Measurements from ENCODE around the gene GRM5.
"Not testable (repeated sequence)": the region's sequence is repeated elsewhere in the genome, so short reads cannot be mapped to it uniquely, and the experiment has no call there.

Gene GRM5

GRCh38 chr11:89065651-89066201 lies at the start of gene GRM5:
Gene GRM5 (minus strand): TSS chr11:89065982. CDS start chr11:89047872, 18,110 bp downstream.
- DNase-seq, result not testable (repeated sequence)

DNA sequence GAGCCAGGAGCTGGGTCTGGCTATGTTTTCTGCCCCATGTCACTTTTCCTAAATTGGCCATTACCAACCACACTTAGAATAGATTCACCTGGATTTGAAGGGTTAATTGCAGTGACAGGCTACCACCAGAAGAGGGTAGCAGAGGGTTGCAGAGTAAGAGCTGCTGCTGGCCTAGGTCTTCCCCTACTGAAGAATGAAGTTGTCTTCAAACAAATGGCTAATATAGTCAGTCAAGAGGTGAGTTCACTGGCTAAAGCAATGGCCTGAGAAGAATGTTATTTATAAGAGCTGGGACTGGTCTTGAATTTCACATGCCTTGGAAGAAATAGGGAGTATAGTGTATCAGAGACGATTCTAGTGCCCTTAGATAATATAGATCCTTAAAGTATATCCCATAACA lies 32.2 kb upstream of the GRM5 start:
- peak; percentile 13 for DNase-seq

GRCh38 chr11:89093806-89094205 lies 28.0 kb upstream of the GRM5 start:
- not testable (repeated sequence) for DNase-seq

DNA sequence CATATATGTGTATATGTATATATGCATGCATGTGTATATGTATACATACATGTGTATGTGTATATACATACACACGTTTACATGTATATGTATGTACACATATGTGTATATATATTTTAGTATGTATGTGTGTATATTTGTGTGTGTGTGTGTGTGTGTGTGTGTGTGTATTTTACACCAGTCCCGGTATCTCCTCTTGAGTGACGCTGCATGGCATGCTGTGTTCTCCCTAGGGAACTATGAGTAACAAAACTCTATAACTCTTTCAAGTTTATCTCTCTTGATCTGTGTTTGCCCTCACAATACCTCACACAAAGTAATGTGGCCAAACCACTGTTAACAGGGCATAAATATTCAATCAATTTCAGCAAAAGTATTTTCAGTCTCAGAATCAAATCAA lies 19.2 kb upstream of the GRM5 start:
- not testable (repeated sequence) for DNase-seq

DNA sequence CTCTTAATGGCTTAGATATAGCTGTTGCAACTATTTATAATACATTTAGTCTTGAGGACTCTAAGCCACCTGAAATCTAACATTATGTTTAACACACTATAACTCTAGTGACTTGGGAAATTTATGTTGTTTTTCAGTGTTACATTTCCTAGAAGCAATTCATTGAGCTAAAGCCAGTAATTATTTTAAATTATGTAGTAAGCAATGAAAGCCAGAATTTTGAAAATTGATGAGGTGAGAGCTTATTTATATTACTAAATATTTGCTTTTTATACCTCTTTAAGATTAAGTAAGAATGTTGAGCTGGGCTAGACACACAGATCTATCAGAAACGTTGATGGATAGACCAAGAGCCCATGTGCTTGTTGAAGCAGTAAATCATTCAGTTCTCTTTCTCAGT lies 5.1 kb upstream of the GRM5 start:
- DNase-seq, result not testable (repeated sequence)

- DNase-seq, result no peak
Measured at GRCh38 chr11:89067264-89067663, 1.5 kb upstream of the GRM5 start.

DNA sequence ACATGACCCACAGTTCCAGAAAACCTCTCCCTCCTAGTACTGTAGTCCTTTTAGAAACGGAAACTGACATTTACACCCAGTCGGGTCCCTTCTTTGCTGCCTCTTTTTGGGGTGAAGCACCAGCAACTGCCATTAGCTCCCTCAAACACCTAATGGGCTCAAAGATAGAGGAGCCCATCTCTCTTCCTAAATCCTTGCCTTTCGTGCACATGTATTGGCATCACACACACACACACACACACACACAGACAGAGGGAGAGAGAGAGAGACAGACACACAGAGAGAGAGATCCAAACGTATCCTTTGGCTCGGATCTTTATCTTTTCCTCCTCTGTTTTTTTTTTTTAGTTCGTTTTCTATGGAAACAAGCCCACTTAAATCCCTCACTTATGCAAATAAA lies 716 bp downstream of the GRM5 start:
- no peak for DNase-seq

DNA sequence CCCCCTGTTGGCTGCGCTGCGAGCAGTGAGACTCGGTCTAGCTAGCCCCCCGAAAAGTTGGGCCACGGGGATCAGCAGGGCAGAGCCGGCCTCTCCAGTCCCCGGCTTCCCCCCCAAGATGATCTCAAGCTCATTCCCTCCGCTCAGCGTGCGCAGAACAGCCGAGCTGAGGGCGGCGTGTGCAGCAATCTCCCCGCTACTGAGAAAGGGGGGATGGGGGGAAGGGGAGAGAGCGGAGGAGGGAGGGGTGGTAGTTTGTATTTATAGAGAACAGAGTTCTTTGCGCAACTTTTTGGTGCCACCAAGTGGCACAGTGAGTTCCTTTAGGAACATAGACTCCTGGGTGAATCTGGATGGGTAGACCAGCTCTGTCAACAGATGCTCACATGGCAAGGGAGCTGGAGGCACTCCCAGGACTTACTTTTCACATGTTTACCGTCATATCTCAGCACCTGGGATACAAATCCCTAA lies 2.3 kb downstream of the GRM5 start:
- not testable (repeated sequence) for DNase-seq

DNA sequence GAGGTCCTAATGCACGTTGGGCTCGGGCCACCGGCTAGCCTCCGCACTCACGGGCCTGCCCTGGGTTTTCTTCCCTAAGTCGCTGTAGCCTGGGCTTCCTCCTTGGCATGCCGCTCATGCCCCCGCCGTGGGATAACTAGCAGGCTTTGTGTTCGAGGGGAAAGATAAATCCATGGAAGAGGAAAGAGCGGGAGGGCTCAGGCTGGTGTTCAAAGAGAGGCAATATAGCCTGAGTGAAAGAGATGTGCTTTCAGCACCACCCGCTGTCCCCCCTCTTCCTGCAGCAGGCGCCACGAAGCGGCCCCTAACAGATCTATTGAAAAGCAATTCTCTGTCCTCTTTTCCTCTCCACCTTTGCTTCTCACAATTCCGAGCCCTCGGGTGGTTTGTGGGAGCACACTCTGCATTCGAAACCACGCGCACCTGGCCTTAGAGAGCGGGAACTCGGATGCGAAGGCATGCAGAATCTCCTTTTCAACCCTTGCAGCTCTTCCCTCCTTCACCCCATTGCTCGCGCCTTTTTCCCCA lies 2.9 kb downstream of the GRM5 start:
- DNase-seq, result not testable (repeated sequence)

DNA sequence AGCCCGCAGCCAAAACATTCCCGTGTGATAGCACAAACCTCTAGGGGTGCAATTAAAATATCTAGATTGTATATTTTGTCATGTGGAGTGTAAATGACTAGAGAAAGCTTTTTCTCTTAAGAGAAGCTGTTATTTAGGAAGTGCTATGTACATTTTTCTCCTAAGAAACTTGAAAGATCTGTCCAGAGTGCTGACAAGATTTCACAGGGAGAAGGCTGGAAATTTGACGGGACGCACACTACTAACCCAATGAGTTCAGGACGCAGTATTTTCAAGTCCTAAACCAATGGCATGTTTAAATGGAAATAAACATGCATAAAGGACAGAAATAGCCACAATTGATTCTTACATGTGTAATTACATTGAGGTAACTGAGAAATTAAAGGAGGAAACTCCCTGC lies 3.9 kb downstream of the GRM5 start:
- not testable (repeated sequence) for DNase-seq

DNA sequence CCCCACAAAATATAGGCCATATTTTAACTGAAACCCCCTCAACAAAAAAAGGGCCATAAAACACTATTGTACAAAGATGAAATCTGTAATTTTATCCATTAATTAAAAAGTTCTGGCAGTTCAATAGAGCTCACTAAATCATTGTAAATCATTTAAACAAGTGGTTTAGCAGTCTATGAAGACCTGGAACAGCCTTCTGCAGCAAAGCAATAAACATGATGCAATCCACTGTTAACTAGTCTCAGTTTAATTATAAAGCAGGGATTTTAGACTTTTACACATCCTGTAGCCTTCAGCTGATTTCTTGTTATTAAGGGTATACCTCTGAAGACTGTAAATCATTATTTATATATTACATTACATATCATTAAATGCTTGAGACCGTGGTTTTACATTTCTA lies 8.4 kb downstream of the GRM5 start:
- not testable (repeated sequence) for DNase-seq

DNA sequence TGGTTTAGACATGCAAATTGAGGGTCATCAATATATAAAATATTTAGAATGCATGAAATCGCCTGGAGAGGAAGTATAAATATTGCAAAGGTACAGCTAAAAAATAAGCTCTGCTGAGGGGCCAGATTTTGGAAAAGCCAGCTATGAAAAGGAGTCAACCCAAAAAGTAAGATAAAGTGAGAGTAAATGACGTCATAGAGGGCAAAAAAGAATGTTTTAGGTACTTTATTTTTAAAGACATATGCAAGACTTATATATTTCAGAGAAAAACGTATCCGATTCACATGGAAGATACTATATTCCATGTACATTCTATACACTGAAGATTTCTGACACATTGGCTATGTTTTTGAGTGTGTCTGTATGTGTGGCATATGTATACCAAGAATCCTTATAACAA lies 13.6 kb downstream of the GRM5 start:
- DNase-seq, result no peak

DNA sequence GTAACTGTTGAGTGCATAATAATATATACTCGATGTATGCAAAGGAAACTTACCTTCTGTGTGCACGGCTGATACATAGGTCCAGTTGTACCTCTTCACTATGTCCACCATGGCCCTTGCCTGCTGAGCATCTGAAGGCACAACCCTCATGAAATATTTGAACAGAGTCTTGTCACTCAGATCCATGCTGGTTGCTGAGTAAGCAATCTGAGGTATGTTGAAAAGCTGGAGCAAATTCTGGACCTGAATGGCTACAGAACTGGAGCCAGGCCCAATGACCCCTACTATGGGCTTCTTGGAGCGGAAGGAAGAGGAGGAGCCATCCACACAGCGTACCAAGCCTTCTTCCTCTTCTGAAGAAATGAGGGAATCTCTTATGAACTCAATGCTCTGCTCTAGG lies 18.6 kb downstream of the GRM5 start:
- DNase-seq, result not testable (repeated sequence)

DNA sequence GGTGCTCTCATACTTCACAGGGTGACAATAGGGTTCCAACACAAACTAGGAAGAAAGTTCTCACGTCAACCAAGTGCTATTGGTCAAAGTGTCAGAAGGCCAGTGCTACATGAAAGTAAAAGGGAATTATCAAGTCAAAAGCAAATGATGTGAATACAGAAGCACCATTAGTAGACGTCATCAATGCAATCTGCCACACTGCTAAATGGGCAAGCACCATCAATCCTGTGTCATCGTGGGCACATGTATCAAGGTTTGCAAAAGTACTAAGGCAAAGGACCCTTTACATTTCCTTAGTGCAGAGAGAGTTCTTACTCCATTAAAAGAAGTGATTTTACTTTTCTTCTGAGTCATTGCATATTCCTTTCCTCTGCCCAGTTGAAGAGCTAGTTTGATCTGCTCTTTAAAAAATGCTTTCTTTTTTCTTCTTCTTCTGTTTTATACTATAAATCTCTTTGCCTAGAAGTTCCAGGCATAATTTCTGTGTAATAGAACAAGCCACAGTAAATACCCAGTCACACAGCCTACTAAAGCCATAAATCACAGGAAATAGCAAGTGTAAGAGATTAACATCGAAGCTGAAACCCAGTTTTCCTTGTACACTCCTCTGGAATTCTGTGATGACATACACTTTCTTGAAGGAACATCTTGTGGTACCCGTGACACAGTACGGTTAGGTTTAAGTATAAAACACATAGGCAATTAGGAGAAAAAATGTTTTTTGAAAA lies 21.8 kb downstream of the GRM5 start:
- DNase-seq, result not testable (repeated sequence)

DNA sequence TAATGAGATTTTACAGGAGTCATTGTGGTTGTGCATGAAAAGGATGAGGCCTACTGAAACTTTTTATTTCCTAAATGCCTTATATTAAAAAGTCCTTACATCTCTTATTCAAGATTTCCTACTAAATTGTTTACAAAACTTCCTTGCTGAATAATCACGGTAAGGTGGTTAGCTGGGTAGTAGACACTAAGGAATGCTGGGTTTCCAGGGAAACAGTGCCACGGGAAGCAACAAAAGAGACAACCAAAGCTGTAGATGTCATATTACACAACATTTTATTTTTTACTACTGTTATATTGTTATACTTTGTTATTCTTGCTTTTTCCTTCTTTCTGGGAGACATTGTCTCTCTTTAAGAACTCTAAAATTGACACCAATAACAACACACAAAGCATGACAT lies 36.1 kb downstream of the GRM5 start:
- DNase-seq, result not testable (repeated sequence)

GRCh38 chr11:89021339-89021738 lies 44.4 kb downstream of the GRM5 start:
- DNase-seq, result no peak

DNA sequence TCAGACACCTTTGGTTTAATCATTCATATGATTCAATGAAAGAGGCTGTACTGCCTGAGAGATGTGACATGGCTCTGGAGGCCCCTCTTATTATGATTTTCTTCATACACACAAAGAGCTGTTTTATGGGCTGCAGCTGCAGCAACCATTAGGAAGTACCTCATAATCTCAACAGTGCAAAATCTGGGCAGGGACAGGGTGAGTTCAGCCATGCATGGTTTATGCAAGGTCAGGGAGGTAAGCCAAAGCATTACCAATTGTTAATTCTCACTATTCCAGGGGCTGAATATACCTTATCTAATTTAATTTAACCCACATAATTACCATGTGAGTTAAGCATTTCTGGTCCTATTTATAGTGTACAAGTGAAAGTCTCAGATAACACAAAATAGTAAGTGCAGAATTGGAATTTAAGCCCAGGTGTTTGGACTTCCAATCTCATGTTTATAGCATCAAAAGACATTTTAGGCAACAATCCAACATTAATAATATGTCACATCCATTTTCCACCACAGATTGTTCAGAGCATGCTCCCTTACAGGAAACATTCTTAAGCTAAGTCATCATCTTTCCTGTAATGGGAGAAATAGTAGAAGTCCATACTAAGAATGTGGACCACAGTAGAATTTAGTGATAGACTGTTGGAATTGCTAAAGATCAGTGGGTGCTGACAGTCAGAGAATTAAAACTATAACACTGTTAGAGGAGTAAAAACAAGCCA lies 45.8 kb downstream of the GRM5 start:
- peak; percentile 42 for DNase-seq

DNA sequence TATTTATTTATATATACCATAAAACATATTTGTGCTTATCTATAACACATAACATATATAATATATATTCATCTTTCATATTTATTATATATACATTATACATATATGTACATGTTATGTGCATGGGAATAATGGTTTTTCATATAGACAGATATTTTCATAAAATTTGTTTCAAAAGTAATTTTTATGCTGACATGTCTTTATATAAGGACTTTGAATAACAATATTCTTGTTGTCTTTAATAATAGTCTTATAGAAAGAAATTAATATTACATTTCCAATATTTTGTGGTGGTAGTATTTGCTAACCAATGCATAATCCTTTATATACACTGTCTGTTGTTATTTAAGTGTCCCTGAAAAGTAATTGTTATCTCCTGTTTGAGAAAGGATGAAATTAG lies 49.6 kb downstream of the GRM5 start:
- no peak for DNase-seq

- DNase-seq, result no peak
Measured at GRCh38 chr11:89015614-89016013, 50.2 kb downstream of the GRM5 start.

DNA sequence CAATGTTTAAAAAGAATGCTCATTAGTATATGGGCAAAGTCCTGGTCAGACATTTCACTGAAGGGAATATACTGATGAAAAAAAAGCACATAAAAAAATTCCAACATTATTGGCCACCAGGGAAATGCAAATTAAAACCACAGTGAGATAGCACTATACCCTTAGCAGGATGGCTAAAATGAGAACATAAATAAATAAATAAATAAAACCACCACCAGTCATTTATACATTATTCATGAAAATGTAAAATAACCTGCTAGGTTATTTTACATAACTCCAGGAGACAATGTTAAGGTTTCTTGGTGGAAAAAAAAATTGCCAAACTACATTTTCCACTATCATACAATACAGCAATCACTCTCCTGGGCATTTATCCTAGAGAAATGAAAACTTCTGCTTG lies 64.9 kb downstream of the GRM5 start:
- DNase-seq, result not testable (repeated sequence)

GRCh38 chr11:88979641-88980040 lies 86.1 kb downstream of the GRM5 start:
- DNase-seq, result peak; percentile 81

DNA sequence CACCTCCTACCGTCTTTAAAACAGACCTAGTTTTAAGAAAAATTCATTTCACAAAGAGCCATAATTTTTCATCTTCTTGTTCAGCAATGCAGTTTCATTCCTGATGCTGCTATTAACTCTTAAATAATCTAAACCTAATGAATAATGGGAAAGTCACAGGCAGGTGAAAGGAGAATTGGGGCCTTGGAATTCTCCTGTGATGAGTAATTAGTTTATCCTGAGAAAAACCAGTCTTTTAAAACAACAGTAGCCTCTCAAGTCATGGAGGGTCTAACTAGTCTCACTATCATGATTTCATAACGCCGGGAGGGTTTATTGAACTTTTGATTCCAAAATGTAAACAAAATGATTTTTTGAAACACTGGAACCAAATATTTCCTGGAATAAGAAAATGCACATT lies 86.8 kb downstream of the GRM5 start:
- DNase-seq, result peak; percentile 18

DNA sequence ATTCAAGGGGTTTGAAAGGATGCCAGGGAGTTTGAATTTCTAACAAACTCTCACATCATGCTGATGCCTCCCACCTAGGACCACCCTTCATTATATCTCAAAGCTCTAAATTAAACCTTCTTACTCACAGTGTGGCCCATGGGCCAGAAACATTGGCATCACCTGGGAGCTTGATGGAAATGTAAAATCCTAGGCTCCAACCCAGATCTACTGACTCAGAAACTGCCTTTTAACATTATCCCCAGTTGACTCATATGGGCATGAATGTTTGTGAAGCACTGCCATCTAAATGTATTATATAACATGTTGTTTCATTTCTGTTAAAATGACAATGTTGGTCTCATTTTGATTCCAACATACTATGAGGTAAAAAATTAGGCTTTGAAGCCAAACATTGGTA lies 90.3 kb downstream of the GRM5 start:
- DNase-seq, result not testable (repeated sequence)

DNA sequence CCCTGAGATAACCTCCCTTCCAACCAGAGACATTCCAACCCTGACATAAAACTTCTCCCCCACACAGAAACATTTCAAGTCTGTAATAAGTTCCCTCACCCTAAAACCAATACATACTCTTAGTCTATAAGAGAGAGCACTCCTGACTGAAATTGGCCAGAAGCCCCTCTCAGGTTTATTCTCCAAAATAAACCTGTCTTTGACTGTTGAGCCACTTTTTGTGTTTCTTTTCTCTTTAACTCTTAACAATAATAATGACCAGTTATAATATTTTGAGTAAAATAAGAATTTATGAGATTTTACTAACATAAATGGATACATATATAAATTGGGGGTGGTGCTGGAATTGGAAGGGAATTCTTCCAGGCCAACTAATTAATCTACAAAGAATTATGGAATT lies 93.6 kb downstream of the GRM5 start:
- no peak for DNase-seq

All from fibroblast of skin of right quadriceps (primary cell).